DMS53 treated with DMSO at 0.1 percent for 48 hours (cell line): ENCODE results near the gene XPO4.
"Not testable (repeated sequence)": the region's sequence is repeated elsewhere in the genome, so short reads cannot be mapped to it uniquely, and the experiment has no call there.

Experiments used
- DNase-seq: peaks from one replicate; lab custom pipeline; 2025; ENCODE audit not compliant: unreplicated experiment; lab: John Stamatoyannopoulos, UW

The XPO4 gene

DNA sequence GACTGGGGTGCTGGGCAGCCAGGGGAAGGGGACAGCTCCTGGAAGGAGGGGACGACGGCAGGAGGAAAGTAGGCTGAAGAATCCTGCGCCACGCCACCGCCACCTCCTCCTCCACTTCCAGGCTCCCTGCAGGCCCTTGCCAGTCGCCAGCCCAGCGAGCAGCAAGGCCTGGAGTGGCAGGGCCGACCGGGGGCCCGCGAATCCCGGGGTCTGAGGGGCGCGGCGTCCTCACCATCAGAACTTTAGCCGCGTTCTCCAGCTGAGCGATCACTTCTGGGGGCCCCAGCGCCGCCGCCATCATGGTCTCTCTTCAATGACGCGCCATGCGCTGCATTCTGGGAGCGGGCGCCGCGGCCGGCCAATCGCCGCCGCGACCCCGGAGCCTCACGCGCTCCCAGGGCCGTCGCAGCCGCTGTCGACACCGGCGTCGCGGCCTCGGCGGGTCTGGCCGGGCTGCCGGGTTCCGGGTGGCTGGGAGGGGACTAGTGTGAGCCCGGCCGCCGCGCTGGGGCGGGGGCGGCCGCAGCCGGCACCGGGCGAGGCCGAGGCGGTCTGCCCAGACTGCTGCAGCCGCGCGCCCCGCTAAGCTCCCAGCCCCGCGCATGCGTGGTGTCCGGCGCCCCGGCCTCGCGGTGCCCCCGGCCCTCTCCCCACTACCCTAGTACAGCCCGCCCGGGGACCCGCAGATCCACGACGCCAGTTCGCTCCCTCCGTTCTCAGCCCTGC is at the start of gene XPO4:
Gene XPO4, minus strand, starts transcription at position 309 of the 726 bp plus-strand sequence. Its CDS starts 8 bp downstream, at position 301.
- DNase-seq: peak; percentile 49

GRCh38 chr13:20948001-20948400 is 45.5 kb upstream of the XPO4 start:
- not testable (repeated sequence) for DNase-seq

DNA sequence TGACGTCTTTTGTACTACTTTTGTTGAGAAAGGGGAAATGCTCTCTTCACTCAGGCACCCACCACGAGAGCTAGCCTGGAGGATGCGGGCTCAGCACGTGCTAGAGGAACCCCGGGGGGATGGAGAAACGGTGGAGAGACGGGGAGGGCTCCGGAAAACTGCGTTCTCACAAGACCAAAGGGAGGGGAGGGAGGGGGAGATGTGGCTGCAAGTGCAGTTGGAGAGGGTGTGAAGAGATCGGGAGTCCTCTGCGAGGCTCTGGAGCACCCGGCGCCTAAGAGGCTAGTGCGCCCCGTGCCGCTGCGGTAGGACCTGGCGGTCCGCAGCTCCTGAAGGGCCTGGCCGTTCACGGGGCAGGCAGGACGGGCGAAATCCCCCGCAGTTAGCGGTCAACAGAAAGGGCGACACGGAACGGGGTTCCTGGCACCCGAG is 43.4 kb upstream of the XPO4 start:
- DNase-seq: no peak

DNA sequence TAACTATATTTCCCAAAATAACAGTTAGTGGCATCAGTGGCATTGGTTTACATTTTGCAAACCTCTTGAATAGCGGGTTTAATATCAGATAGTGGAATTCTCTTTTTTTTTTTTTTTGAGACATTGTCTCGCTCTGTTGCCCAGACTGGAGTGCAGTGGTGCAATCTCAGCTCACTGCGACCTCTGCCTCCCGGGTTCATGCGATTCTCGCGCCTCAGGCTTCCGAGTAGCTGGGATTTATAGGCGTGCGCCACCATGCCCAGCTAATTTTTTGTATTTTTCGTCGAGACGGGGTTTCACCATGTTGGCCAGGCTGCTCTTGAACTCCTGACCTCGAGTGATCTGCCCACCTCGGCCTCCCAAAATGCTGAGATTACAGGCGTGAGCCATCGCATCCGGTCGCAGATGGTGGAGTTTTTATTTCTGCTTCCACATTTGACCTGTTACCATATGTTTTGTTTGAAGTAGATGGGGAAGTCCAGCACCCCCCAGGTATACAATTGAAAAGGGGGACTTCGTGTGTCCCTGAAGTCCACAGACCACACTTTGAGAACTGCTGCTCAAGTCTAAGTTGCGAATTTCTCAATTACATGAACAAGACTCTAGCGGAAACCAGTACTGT is 40.5 kb upstream of the XPO4 start:
- DNase-seq: no peak

- not testable (repeated sequence) for DNase-seq
These were observed 38.0 kb upstream of the XPO4 start for GRCh38 chr13:20940511-20940910.

- DNase-seq: no peak
These were observed 37.5 kb upstream of the XPO4 start for GRCh38 chr13:20940083-20940482.

GRCh38 chr13:20939662-20940061 is 37.1 kb upstream of the XPO4 start:
- no peak for DNase-seq

- no peak for DNase-seq
These were observed 35.8 kb upstream of the XPO4 start for GRCh38 chr13:20938302-20938701.

- DNase-seq: no peak
These were observed 25.2 kb upstream of the XPO4 start for GRCh38 chr13:20927596-20928257.

- DNase-seq: not testable (repeated sequence)
These were observed 22.8 kb upstream of the XPO4 start for GRCh38 chr13:20925395-20925790.

- peak; percentile 65 for DNase-seq
These were observed 22.3 kb upstream of the XPO4 start for GRCh38 chr13:20924758-20925394.

DNA sequence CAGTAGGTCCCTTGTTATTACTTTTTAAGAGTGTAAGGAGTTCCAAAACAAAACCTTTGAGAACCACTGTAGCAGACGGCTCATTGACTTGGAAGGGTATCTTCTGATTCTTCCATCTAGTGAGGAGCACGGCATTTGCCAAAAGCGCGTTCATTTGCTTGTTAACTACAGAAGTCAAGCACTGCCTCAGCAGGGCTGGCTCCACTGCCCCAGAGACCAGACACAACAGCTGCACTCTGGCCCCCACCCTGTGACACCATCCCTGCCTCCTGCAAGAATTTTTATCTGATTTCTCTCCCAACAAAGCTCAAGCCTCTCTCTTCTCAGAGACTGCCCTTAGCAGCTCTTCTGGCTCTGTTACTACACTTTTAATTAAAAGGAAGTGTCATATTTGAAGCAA is 20.7 kb upstream of the XPO4 start:
- DNase-seq: no peak

- no peak for DNase-seq
These were observed 19.0 kb upstream of the XPO4 start for GRCh38 chr13:20921572-20921971.

DNA sequence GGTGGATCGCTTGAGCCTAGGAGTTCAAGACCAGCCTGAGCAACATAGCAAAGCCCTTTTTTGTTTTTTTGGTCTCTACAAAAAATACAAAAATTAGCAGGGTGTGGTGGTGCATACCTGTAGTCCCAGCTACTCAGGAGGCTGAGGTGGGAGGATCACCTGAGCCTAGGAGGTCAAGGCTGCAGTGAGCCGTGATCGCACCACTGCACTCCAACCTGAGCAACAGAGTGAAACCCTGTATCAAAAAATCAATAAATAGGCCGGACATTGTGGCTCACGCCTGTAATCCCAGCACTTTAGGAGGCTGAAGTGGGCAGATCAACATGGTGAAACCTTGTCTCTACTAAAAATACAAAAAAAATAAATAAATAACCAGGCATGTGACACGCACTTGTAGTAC is 13.1 kb upstream of the XPO4 start:
- not testable (repeated sequence) for DNase-seq

DNA sequence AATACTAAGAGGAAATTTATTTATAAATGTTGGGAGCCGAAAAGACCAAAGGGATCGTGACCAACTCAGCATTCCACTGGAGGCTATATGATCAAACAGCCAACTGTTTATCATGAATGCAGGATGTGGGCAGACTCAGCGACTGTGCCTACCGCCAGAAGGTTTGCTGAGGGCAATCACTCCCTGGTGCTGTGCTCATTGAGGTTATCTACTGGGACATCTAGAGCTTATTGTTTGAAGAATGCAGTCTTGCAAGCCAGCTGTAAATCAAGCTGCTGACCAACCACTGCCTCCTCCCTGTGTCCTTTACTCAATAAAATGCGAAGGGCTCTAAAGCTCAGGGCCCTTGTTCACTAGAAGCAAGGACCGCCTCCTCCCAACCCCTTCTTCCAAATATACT is 8.5 kb upstream of the XPO4 start:
- no peak for DNase-seq

- DNase-seq: no peak
These were observed 6.4 kb upstream of the XPO4 start for GRCh38 chr13:20908714-20909497.

DNA sequence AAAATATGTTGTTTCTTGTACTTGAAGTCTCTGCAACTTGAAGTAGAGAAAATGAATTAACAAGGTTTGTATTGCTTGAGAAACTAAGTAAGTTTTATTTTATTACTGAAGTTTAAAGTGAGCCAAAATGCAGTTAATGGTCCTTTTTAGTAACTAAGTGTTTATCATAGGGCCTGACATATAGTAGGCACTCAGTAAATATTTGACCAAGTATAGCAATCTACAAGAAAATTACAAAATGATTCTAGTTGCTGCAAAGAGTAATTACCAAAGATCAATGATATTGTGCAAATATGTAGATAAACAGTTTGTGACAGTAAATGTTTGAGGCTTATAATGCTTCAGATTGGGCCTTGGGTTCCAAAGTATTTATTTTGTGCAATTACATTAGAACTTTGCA is 2.4 kb upstream of the XPO4 start:
- DNase-seq: no peak

DNA sequence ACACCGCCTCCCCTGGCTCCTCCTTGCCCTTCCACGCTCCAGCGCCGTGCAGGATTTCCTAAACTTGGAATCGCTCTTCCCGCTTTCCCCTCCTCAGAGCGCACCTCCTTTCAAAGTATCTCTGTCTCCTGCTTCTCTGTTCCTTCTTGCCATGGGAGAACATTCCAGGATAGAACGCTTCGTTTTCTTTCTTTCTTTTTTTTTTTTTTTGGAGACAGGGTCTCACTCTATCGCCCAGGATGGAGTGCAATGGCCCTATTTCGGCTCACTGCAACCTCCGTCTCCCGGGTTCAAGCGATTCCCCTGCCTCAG is 574 bp upstream of the XPO4 start:
- no peak for DNase-seq

- no peak for DNase-seq
These were observed 693 bp downstream of the XPO4 start for GRCh38 chr13:20901668-20902437.

DNA sequence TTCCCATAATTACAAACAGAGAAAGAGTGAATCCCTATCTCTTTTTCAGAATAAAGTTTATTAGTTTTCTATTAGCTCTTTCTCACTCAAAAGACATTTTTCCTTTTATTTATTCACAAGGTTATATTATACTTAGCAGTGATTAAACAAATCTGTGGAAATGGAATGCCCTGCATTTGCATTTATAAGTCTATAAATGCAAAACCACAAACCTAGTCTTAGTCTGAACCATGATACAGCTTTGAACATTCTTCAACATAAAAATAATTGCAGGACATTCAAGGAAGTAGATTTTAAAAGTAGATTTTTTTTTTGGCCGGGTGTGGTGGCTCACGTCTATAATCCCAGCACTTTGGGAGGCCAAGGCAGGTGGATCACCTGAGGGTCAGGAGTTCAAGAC is 8.3 kb downstream of the XPO4 start:
- DNase-seq: no peak
